ENCODE data around the gene ING2. TPM values are rescaled to one million over a fixed set of nuclear protein-coding genes. Genes with fewer than 3 reads are reported as not detected.

Gene ING2
- total RNA-seq, 1 experiment from 2014 or later, result 4.2 TPM

- Histone ChIP-seq H3K4me2 (ENCODE audit: low read length) (no peak overlapping the region), H3K4me3 (replicated peaks in 1 of 2; ENCODE audit: low read depth in 1 of 2, low read length in 2 of 2) (no peak overlapping the region), H3K36me3 (ENCODE audit: control insufficient read depth in 1 of 2, insufficient read depth in 2 of 2, low read length in 2 of 2) (no peaks in the 10 kb centered on the region), H3K9me2 (ENCODE audit: insufficient read depth) (no peaks in the 10 kb centered on the region), H3K9ac (ENCODE audit: low read length) (no peak overlapping the region), H3K27ac (ENCODE audit: low read depth, low read length) (no peak overlapping the region), H2AFZ (ENCODE audit: low read depth, low read length, poor library complexity, severe bottlenecking) (no peak overlapping the region), H3K79me2 (ENCODE audit: insufficient read depth, low read length) (no peaks in the 10 kb centered on the region), H3K4me1 (ENCODE audit: control insufficient read depth in 1 of 2, insufficient read depth in 2 of 2, low read length in 2 of 2) (no peaks in the 10 kb centered on the region), H4K20me1 (ENCODE audit: insufficient read depth) (no peaks in the 10 kb centered on the region), H3K9me3 (ENCODE audit: control insufficient read depth in 1 of 2, insufficient read depth in 1 of 2, low read depth in 1 of 2, low read length in 2 of 2) (no peaks in the 10 kb centered on the region), H3K27me3 (ENCODE audit: insufficient read depth, low read length) (no peaks in the 10 kb centered on the region)
- intact Hi-C loops (cut with micrococcal nuclease), result no loop called here
- ATAC-seq, result no peak
- ChIA-PET POLR2A (no interaction called here), CTCF (no interaction called here), RAD21 (ENCODE audit: low non-redundant PET in 1 of 2, low total read pairs in 2 of 2, uncharacterized antibody in 2 of 2, unreplicated experiment in 2 of 2) (no interaction called here)
- no TSS peak for BruUV-seq (replicated peaks)
- no peak for TF ChIP-seq CBX3 (IDR thresholded peaks at IDR 0.05; ENCODE audit: low read depth)
- no peak for TF ChIP-seq REST (IDR thresholded peaks at IDR 0.05; ENCODE audit: low read depth)
- no peak for TF ChIP-seq EZH2phosphoT487 (IDR thresholded peaks at IDR 0.05; ENCODE audit: borderline replicate concordance)
- TF ChIP-seq MAX (IDR thresholded peaks at IDR 0.05), result no peak
- TF ChIP-seq EZH2 (IDR thresholded peaks at IDR 0.05), result no peak
- no peak for TF ChIP-seq ZBTB33 (IDR thresholded peaks at IDR 0.05; ENCODE audit: extremely low read depth, insufficient replicate concordance, low read length)
- no peak for TF ChIP-seq SIN3A (IDR thresholded peaks at IDR 0.05; ENCODE audit: low read depth)
- TF ChIP-seq SRF (IDR thresholded peaks at IDR 0.05; ENCODE audit: low read depth), result no peak
- no peak for TF ChIP-seq JUND (IDR thresholded peaks at IDR 0.05)
- no peak for TF ChIP-seq FOSL1 (IDR thresholded peaks at IDR 0.05; ENCODE audit: low read depth)
- TF ChIP-seq ATF3 (IDR thresholded peaks at IDR 0.05), result no peak
- no peak for DNase-seq (ENCODE audit: low read depth, low spot score)
These were observed 45.7 kb downstream of the ING2 start for GRCh38 chr4:183550345-183551093.

Data from HCT116 (cell line).